Measurements from ENCODE around the gene SLC39A13.

SLC39A13 gene

GRCh38 chr11:47391077-47391583, 17.3 kb upstream of the SLC39A13 start:
- in situ Hi-C loops (cut with MboI; ENCODE audit: low sequenced_read_pairs), result no loop called here
- Histone ChIP-seq H3K4me3 (no peak overlapping the region), H3K36me3 (replicated peaks) (no peaks in the 10 kb centered on the region), H3K9me3 (no peaks in the 10 kb centered on the region), H3K4me1 (no peaks in the 10 kb centered on the region), H3K27me3 (ENCODE audit: low read depth) (no peaks in the 10 kb centered on the region)
- no peak for DNase-seq (ENCODE audit: low spot score in 2 of 2)

GRCh38 chr11:47391711-47392432, 16.5 kb upstream of the SLC39A13 start:
- Histone ChIP-seq H3K4me3 (no peak overlapping the region), H3K4me1 (no peaks in the 10 kb centered on the region), H3K9me3 (no peaks in the 10 kb centered on the region), H3K27me3 (ENCODE audit: low read depth) (no peaks in the 10 kb centered on the region), H3K36me3 (replicated peaks) (no peaks in the 10 kb centered on the region)
- DNase-seq (ENCODE audit: low spot score in 2 of 2), result no peak
- in situ Hi-C loops (cut with MboI; ENCODE audit: low sequenced_read_pairs), result no loop called here

- in situ Hi-C loops (cut with MboI; ENCODE audit: low sequenced_read_pairs), result no loop called here
- no peaks in the 10 kb centered on the region for H3K36me3 ChIP-seq (replicated peaks)
- no peaks in the 10 kb centered on the region for H3K27me3 ChIP-seq (ENCODE audit: low read depth)
- no peak overlapping the region for H3K4me3 ChIP-seq
- H3K4me1 ChIP-seq, result no peaks in the 10 kb centered on the region
- DNase-seq (ENCODE audit: low spot score in 2 of 2), result no peak
- H3K9me3 ChIP-seq, result no peaks in the 10 kb centered on the region
Observed at GRCh38 chr11:47392546-47393162, 15.7 kb upstream of the SLC39A13 start.

GRCh38 chr11:47393163-47394049, 15.0 kb upstream of the SLC39A13 start:
- Histone ChIP-seq H3K4me1 (no peaks in the 10 kb centered on the region), H3K9me3 (no peaks in the 10 kb centered on the region), H3K4me3 (no peak overlapping the region), H3K36me3 (replicated peaks) (no peaks in the 10 kb centered on the region), H3K27me3 (ENCODE audit: low read depth) (no peaks in the 10 kb centered on the region)
- no peak for DNase-seq (ENCODE audit: low spot score in 2 of 2)
- in situ Hi-C loops (cut with MboI; ENCODE audit: low sequenced_read_pairs), result no loop called here

GRCh38 chr11:47394050-47394321, 14.4 kb upstream of the SLC39A13 start:
- DNase-seq (ENCODE audit: low spot score in 2 of 2), result no peak
- Histone ChIP-seq H3K36me3 (replicated peaks) (no peaks in the 10 kb centered on the region), H3K27me3 (ENCODE audit: low read depth) (no peaks in the 10 kb centered on the region), H3K9me3 (no peaks in the 10 kb centered on the region), H3K4me3 (no peak overlapping the region), H3K4me1 (no peaks in the 10 kb centered on the region)
- in situ Hi-C loops (cut with MboI; ENCODE audit: low sequenced_read_pairs), result no loop called here

GRCh38 chr11:47394322-47395222, 13.8 kb upstream of the SLC39A13 start:
- DNase-seq (ENCODE audit: low spot score in 2 of 2), result no peak
- Histone ChIP-seq H3K27me3 (ENCODE audit: low read depth) (no peaks in the 10 kb centered on the region), H3K36me3 (replicated peaks) (no peaks in the 10 kb centered on the region), H3K9me3 (no peaks in the 10 kb centered on the region), H3K4me1 (peaks cover under 1% of the 10 kb centered on the region), H3K4me3 (no peak overlapping the region)
- in situ Hi-C loops (cut with MboI; ENCODE audit: low sequenced_read_pairs), result no loop called here

- in situ Hi-C loops (cut with MboI; ENCODE audit: low sequenced_read_pairs), result no loop called here
- peaks cover 6% of the 10 kb centered on the region for H3K4me1 ChIP-seq
- no peaks in the 10 kb centered on the region for H3K27me3 ChIP-seq (ENCODE audit: low read depth)
- no peaks in the 10 kb centered on the region for H3K9me3 ChIP-seq
- no peak overlapping the region for H3K4me3 ChIP-seq
- H3K36me3 ChIP-seq (replicated peaks), result no peaks in the 10 kb centered on the region
- DNase-seq (ENCODE audit: low spot score in 2 of 2), result no peak
Observed at GRCh38 chr11:47395223-47396048, 13.0 kb upstream of the SLC39A13 start.

- Histone ChIP-seq H3K4me3 (no peak overlapping the region), H3K27me3 (ENCODE audit: low read depth) (no peaks in the 10 kb centered on the region), H3K36me3 (replicated peaks) (no peaks in the 10 kb centered on the region), H3K9me3 (no peaks in the 10 kb centered on the region), H3K4me1 (peaks cover 6% of the 10 kb centered on the region)
- in situ Hi-C loops (cut with MboI; ENCODE audit: low sequenced_read_pairs), result no loop called here
- no peak for DNase-seq (ENCODE audit: low spot score in 2 of 2)
Observed at GRCh38 chr11:47396049-47396320, 12.4 kb upstream of the SLC39A13 start.

- no peak for DNase-seq (ENCODE audit: low spot score in 2 of 2)
- Histone ChIP-seq H3K9me3 (no peaks in the 10 kb centered on the region), H3K4me1 (peaks cover 6% of the 10 kb centered on the region), H3K36me3 (replicated peaks) (no peaks in the 10 kb centered on the region), H3K4me3 (no peak overlapping the region), H3K27me3 (ENCODE audit: low read depth) (no peaks in the 10 kb centered on the region)
- in situ Hi-C loops (cut with MboI; ENCODE audit: low sequenced_read_pairs), result no loop called here
Observed at GRCh38 chr11:47398011-47398410, 10.4 kb upstream of the SLC39A13 start.

- in situ Hi-C loops (cut with MboI; ENCODE audit: low sequenced_read_pairs), result no loop called here
Observed at GRCh38 chr11:47398551-47398950, 9.8 kb upstream of the SLC39A13 start.

GRCh38 chr11:47399860-47400767, 8.3 kb upstream of the SLC39A13 start:
- peaks cover 6% of the 10 kb centered on the region for H3K4me1 ChIP-seq
- in situ Hi-C loops (cut with MboI; ENCODE audit: low sequenced_read_pairs), result no loop called here
- H3K9me3 ChIP-seq, result no peaks in the 10 kb centered on the region
- no peaks in the 10 kb centered on the region for H3K27me3 ChIP-seq (ENCODE audit: low read depth)
- peak in 1 of 2 experiments; percentile 52 for DNase-seq (ENCODE audit: low spot score in 2 of 2)
- H3K4me3 ChIP-seq, result peak overlapping the region; percentile 31
- no peaks in the 10 kb centered on the region for H3K36me3 ChIP-seq (replicated peaks)

More at GRCh38 chr11:47398551-47398950, 9.8 kb upstream of the SLC39A13 start:
- Histone ChIP-seq H3K9me3 (no peaks in the 10 kb centered on the region), H3K27me3 (ENCODE audit: low read depth) (no peaks in the 10 kb centered on the region), H3K4me1 (peaks cover 6% of the 10 kb centered on the region), H3K4me3 (no peak overlapping the region), H3K36me3 (replicated peaks) (no peaks in the 10 kb centered on the region)
- DNase-seq (ENCODE audit: low spot score in 2 of 2), result no peak

GRCh38 chr11:47400768-47401279, 7.6 kb upstream of the SLC39A13 start:
- no peak for DNase-seq (ENCODE audit: low spot score in 2 of 2)
- Histone ChIP-seq H3K4me1 (peaks cover 6% of the 10 kb centered on the region), H3K27me3 (ENCODE audit: low read depth) (no peaks in the 10 kb centered on the region), H3K9me3 (no peaks in the 10 kb centered on the region), H3K36me3 (replicated peaks) (no peaks in the 10 kb centered on the region), H3K4me3 (no peak overlapping the region)
- in situ Hi-C loops (cut with MboI; ENCODE audit: low sequenced_read_pairs), result no loop called here

Measured in HAP-1 (cell line).